Stomach (tissue), 4 donors: ENCODE results near the gene LACTBL1.

Source experiments
- EP300 ChIP-seq: sonication (generic); formaldehyde crosslinking; IDR thresholded peaks from one replicate; pipeline ENCODE4 v1.6.1; 2017; ENCODE audit warnings: antibody characterized with exemption
- POLR2AphosphoS5 ChIP-seq, 3 donors: sonication (generic); formaldehyde crosslinking; IDR thresholded peaks; one replicate each; pipeline ENCODE4 v1.6.1; 2016; ENCODE audit warnings: antibody characterized with exemption in 3 of 3
- TF ChIP-seq, protein P1 (sequence below), 7 experiments: fragments of 450-650 bp in 4 of 7; fragments of 200-600 bp in 3 of 7; sonication (generic) in 3 of 7; IDR thresholded peaks; one replicate each; pipeline ENCODE4 v1.5.1; 2016 to 2019; ENCODE audit warnings: antibody characterized with exemption in 7 of 7, control low read depth in 2 of 7, mild to moderate bottlenecking in 1 of 7

DNA sequence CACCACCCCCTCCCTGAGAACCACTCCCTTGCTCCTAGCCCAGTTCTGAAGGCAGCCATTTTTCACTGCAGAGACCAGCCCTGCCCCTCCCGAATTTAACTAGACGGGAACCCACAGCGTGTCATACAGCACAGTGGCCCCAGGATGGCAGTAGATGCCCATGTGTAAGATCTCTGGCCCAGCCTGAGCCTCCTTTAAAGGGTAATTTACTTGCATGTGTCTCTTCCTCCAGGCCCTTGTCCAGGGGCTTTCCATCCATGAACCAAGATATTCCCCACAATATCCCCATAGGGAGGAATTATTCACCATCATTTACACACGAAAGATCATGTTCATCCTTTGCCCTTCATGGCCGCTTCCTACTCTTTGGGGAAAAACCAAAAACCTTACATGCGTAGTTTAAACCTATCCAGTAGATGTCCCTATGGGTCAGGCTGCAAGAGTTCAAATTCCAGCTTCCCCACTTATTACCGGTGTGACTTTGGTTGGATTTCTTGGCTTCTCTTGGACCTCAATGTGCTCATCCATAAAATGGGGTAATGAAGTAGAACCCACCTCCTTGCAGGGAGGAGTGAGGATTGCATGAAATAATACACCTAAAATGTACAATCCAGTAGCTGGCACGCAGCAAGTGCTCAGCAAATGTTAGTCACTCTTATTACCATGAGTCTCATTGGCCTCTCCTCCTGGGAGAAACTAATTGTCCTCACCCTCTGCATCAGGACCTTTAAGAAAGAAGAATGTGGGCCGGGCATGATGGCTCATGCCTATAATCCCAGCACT is 4.0 kb upstream of the LACTBL1 start:
- TF ChIP-seq, protein P1, sequence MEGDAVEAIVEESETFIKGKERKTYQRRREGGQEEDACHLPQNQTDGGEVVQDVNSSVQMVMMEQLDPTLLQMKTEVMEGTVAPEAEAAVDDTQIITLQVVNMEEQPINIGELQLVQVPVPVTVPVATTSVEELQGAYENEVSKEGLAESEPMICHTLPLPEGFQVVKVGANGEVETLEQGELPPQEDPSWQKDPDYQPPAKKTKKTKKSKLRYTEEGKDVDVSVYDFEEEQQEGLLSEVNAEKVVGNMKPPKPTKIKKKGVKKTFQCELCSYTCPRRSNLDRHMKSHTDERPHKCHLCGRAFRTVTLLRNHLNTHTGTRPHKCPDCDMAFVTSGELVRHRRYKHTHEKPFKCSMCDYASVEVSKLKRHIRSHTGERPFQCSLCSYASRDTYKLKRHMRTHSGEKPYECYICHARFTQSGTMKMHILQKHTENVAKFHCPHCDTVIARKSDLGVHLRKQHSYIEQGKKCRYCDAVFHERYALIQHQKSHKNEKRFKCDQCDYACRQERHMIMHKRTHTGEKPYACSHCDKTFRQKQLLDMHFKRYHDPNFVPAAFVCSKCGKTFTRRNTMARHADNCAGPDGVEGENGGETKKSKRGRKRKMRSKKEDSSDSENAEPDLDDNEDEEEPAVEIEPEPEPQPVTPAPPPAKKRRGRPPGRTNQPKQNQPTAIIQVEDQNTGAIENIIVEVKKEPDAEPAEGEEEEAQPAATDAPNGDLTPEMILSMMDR (IDR thresholded peaks at IDR 0.05), result peak in 5 of 7 experiments; percentile 51 to 69 (median 61)
- TF ChIP-seq POLR2AphosphoS5 (IDR thresholded peaks at IDR 0.05) (no peak), EP300 (no peak)
